IPS-NIHi7 (cell line): ENCODE data around the gene CCRL2.
"Not testable (repeated sequence)": the region's sequence is repeated elsewhere in the genome, so short reads cannot be mapped to it uniquely, and the experiment has no call there.

Experiments
- DNase-seq: peaks from one replicate; pipeline ENCODE4 v3.0.0; 2012; ENCODE audit warnings: mixed read lengths; ENCODE audit errors: extremely low spot score

CCRL2 gene

DNA sequence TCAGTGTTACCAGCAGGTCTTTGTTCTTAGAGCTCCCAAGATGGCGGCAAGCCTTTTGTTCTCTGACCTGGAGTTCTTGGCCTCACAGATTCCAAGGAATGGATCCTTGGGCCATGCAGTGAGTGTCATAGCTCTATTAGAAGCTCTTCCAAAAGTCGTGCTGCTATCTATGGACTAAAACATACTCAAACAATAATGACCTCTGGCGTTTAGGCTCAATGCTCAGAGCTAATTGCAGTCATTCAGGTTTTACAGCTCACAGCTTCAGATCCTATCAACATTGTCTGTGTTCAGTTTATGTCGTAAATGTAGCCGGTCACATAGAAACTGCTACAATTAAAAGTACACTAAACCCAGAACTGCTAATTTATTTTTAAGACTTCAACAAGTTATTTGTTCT, 22.2 kb downstream of the CCRL2 start:
- DNase-seq = no peak

DNA sequence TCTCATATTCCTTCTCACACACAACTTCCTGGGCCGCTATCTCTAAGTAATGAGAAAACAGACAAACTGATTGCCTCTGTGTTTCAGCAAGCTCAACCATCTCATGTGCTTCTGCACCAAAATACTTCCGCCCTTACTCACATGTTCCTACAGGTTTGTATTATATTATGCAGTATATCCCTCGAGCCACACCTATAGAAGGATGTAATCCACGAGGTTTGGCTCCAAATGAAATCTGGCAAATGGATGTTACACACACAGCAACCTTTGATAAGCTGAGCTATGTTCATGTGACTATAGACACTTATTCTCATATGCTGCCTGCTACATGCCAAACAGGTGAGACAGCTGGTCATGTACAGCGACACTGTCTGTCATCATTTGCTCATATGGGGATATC, 22.6 kb downstream of the CCRL2 start:
- DNase-seq = no peak

DNA sequence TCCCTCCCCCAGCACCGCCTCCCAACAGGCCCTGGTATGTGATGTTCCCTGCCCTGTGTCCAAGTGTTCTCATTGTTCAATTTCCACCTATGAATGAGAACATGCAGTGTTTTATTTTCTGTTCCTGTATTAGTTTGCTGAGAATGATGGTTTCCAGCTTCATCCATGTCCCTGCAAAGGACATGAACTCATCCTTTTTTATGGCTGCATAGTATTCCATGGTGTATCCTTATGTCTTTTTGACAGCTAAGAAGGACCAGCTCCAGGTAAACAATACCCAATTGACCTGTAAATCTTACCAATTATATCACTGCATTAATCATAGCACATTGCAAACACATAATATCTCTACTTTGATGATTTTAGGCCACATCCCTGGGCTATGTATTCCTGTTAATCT, 23.8 kb downstream of the CCRL2 start:
- not testable (repeated sequence) for DNase-seq

DNA sequence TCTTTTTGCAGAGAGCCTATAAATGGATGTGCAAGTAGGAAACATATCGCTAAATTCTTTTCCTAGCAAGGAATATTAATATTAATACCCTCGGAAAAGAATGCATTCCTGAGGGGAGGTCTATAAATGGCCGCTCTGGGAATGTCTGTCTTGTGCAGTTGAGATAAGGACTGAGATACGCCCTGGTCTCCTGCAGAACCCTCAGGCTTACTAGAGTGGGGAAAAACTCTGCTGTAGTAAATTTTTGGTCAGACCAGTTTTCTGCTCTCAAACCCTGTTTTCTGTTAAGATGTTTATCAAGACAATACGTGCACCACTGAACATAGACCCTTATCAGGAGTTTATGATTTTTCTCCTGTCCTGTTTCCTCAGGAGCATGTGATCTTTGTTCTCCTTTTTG, 24.8 kb downstream of the CCRL2 start:
- not testable (repeated sequence) for DNase-seq

DNA sequence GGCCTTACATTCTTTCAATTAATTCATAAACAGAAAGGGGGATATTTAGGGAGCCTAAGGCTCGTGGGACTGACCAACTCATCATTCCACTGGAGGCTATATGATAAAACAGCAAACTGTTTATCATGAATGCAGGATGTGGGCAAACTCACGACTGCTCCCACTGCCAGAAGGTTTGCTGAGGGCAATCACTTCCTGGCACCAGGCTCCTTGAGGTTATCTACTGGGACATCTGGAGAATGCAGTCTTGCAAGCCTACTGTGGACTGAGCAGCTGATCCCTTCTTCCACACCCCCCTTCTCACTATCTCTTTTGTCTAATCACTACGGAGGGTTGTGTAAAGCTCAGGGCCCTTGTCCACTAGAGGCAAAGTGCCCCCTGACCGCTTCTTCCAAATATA, 26.1 kb downstream of the CCRL2 start:
- not testable (repeated sequence) for DNase-seq

DNA sequence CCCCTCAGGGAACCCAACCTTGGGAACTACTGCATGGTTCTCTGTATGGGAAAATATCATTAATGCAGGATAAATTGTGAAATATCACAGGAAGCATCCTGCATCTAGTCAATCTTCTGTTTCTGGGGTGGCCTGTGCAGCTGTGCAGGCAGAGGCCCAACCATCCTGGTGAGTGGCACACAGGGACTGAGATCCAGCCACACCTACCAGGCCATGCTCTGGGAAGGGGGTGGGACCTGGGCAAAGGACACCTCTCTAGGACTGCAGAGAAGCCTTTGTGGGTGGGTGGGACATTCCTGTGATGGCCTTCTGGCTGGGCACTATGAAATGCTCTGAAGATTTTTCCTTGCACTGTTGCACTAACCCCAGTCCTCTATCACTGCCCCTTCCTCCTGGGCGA, 26.8 kb downstream of the CCRL2 start:
- DNase-seq = no peak

DNA sequence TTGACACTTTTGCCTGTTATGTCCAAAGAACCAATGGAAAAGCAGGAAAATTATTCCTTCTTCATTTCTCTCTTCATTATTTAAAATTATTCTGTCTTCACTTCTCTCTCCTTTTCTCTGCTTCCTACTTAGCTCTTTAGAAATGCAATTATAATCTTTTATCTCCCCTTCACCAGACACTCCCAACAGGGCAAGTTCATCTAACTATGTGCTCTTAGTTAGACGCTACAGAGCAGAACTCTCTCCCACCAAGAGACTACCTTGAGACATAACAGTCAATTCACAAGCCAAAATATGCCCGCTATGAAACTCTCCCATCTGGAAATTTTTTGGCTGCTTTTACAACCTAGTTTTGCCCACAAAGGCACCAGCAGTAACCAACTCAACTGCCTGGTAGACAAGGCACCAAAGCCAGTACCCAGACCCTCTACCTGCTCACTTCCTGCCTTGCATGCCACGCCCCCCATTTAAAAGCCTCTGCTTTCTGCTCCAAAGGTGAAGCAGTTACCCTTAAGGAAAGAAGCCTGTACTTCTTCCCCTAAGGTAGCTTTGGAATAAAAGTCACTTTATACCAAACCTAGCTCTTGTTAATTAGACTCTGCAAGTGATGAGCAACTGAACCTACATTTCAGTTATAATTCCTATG, 28.1 kb downstream of the CCRL2 start:
- no peak for DNase-seq

DNA sequence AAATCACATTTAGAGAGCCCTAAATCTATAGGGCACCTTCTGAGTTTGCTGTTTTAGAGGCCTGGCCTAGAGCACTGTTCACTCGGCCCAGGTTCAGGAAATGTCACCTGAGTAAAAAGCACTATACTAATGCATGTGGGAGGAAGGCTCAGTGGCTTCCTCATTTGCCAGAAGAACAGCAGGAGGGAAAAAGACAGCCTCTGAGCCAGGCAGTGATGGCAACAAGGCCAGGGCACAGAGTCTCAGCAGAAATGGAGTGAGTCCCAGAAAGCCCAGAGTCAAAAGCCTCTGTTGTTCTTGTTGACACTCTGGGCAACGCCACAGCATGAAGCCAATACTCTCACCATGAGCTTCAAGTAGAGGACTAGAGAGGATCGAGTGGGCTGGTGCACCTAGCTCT, 31.8 kb downstream of the CCRL2 start:
- DNase-seq = no peak

DNA sequence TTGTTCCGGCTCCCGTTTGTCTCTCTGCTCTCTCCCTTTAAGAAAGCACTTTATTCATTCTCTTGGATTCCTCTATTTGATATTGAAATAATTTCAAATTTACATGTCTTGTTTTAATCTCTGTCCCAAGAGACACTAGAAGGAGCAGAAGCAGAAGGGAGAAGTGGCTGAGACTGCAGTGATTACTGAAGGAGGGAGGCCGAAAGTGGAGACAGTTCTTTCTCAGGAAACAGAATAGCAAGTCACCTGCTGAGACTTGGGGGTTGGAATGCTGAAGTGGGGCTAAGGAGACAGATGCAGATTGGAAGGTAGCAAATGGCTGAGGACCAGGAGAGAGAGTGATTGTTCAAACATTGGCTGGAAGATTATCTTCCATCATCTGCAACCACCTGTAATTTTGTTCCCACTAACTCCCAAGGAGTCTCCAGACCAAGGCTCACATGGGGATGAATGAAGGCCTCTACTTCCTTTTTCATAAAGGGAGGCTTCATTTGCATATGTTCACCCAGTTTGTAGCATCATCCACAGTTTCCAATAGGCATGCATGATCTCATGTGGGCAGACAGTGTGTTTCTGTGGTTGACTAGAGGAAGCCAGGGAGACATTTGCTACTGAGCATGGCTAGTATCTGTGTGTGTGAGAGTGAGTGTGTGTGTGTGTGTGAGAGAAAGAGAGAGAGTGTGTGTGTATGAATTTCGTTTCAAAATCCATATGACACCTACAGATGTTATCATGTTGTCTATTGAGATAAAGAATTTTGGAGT, 33.7 kb downstream of the CCRL2 start:
- no peak for DNase-seq

DNA sequence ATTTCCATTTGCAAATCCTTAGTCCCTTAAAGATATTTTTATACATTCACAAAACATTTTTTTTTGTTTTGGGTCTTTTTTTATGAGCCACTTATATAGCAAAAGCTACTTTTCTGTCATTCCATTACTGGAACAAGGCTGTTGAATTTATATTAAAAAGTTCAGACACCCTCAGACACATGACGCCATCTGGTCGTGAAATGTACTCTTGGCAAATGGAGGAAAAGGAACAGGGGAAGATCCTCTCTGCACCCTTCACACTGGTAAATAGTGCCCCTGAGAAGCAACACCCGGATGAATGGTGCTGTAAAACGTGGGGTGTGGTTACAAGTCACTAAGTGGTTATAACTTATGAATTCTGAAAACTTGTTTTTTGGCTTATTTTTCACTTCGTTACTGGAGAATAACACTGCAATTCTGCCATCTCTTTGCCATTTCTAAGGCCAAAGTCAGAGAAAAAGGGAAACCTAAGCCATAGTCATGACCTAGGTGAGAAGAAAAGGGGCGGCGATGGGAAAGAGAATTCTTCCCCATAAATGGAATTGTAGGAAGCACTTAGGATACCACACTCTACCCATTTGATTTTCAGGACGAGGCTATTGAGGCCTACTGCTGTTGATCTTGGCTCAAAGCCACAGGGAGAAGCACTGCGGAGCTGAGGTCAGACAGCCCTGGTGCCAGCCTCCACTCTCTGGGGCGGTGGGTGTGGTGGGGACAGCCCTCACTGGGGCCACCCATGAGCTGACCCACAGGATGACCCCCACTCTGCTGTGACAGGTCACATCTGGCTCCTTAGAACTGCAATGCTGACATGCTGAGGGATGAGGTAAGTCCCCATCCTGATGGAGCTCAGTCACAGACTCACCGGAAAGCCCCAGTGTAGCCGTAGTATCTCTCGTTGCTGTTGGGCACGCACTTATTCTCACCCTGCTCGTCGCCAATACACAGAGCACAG, 35.8 kb downstream of the CCRL2 start:
- DNase-seq = no peak

DNA sequence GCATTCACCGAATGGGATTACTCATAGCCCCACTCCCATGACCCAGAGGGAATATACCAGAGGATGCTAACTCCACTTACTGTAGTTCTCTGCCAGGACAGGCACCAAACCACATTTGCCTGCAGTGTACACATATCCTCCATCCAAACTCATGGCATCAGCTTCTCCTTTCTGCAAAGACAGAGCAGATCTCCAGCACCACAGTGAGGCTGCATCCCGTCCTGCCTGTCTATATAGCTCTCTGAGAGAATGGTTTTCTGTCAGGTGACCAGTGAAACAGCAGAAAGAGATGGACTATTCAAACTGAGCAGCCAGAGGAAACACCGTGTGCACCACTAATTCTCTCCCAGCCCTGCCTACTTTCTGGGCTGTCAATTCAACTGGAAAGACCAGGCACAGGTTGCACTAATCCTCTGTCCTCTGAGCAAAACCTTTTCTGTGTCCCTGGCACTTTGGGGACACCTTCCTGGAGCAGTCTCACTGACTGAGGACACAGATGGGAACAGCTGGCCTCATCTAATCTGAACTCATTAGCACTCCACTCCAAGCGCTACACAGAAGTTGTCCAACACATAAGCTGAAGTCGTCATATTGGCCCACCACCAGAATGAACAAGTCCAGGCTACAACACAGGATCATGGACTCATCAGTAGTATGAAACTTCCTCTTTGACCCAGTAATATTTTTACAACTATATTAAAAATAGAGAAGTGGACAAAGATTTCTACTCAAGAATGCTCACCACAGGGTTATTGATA, 40.3 kb downstream of the CCRL2 start:
- no peak for DNase-seq

DNA sequence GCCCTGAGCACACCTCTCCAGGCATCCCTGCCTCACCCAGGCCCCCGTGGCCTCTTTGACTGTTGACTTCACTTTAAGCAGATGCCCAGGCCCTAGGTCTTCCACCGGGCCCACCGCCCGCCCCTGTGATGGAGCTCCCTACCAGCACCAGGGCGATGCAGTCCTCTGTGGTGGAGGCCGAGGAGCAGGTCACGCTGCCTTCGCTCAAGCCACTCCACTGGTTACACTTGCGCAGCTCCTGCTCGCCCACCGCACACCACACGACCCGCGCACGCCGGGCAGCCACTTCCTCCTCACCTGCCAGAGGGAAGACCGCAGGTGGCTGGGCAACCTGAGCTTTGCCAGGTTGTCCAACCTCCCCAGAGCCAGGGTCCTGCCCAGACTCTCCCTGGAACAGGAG, 41.7 kb downstream of the CCRL2 start:
- DNase-seq = no peak

DNA sequence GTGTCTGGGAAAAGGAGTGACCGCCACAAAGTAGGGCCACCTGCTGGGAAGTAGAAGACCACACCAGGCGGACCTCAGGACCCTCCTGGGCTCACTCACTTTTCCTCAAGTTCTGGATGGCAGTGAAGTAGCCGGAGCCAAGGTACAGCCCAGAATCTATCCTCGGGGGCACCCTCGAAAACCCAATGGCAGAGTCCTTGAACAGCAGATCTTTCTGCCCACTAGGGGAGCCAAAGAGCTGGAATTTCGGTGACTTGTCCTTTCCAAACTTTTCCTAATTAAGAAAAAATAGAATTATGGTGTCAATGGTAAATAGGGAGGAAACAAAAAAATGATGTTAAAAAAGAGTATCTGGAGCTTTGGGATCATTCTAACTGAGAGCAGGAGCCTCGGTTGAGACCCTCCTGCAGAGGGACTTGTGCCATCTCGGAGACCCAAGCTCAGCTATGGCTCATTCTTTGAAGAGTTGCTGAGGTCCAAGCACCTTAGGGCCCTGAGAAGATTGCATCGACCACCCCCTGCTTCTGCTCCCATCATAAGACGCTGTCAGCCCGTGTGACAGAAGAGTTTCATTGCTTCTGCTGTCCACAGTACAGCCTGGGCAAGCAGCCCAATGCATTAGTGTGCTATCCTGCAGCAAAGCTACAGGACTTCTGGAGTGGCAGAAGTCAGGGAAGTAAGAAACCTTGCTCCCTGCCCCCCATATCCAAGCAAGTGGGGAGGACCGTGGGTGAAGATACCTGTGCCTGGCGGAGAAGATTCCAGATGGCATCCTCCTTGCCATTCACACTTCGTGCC, 42.9 kb downstream of the CCRL2 start:
- DNase-seq = peak; percentile 73

DNA sequence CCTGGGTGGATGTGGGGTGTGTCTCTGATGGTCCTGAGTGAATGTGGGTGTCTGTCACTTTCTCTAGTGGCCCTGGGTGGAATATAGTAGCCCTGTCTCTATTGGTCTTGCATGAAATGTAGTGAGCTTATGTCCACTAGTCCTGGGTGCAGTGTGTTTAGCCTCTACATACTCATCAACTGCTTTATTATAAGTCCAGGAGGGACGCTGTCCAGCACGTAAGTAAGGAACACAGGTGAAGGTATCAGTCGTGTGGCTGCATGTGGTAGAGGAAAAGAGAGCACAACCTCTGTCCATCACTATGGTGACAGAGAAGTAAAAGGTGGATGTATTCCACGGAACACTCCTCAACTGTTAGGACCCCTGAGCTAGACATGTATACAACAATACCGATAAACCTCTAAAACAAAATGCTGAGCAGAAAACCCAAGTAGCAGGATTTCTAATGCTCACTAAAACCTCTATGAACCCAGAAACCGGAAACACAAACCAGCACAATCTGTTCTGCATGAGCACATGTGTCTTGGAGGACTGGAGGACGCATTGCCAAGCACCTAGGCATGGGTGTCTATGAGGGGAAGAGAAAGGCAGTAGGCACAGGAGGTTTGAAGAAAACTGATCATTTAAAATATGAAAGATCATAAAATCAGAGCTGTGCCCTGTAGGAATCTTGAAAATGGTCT, 46.6 kb downstream of the CCRL2 start:
- DNase-seq = no peak

DNA sequence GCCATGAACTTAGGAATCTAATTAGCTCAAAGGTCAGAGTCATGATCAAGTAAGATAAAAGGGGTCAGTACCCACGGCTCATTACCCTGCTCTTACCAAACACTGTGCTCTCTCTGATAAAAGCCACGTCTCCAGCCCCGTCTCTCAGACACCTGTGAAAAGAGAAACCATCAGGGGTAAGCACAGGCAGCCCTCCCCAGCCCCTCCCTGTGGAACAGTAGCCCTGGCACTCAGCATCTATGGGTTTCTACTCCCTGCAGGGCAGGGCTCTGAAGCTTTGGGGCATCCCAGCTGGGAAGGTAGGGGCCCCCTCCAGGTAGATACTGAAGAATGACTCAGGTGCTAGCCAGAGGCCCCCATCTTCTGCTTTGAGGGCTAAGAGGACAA, 47.1 kb downstream of the CCRL2 start:
- DNase-seq = no peak

DNA sequence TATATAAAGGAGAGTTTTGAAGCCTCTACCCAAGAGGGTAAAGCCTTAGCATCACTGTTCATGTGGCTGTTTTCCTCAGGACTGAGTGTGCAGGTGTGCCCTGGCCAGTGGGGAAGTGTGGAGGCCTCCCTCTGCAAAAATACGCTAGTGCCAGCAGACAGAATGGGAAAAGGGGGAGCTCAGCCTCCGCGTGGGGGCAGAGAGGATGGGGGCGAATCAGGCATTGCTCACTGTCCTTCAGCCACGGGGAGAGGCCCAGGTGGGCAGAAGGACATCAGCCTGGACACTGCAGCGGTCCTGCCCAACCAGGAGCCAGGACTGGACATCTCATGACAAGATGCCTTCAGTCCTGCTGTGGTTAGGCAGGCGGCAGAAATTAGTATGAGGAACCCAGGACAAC, 47.5 kb downstream of the CCRL2 start:
- DNase-seq = no peak

DNA sequence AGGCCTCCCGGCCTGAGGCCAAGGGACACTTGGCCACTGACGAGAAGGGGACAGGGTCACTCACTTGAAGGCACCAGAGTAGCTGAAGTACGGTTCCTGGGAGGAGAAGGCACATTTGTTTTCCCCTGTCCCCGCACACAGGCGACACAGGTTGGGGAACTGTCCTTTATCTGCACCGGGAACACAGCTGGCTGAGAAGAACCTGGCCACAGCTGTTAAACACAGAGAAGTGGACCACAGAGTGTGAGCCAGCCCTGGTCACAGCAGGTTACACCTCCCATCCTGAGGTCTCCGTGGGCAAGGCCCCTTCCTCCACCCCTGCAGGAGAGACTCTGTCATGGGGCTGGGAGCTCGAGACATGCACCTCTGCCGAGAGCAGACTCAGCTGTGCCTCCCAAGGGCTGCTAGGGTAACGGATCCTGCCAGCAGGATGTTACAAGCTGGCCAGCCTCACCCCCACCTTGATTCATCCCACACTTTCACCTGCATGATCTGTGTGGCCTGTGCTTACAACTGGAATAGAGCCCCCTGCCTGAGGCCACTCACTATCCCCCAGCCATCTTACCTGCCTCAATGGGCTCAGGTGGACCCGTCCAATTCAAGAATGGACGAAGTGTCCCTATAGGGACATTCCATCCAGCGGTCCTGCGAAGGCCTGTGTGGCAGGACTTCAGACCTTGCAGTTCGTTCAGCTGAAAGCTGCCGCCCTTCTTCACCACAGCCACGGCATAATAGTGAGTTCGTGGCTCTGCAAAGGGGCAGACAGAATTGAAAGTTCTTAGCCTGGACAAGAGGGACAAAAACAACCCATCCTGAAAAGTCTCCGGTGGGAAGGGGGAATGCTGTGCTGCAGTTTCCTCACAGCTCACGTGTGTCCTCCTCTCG, 48.4 kb downstream of the CCRL2 start:
- DNase-seq = no peak

DNA sequence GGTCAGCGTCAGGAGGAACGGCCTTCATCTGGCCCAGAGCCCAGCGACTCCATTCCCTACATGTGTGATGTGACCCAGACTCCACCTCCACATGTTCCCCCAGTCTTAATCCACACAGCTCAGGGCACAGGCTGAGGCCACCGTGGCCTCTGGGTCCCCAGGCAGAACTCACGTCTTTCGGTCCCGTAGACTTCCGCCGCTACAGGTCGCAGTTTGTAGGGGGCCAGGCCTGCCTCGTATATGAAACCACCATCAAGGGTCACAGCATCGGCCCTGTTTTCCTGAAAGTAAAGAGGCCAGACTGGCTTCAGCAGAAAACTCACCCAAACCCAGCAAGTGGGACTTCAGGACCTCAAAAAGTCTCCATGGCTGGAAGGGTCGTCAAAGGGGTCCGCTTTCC, 49.1 kb downstream of the CCRL2 start:
- no peak for DNase-seq
